VCaP (cell line): ENCODE data around the gene FITM1.
A peak's percentile ranks its signal among the peaks of the same experiment; 100 is the strongest.

ENCODE experiments used
- H3K27ac ChIP-seq: fragments of 450-650 bp; 2 replicates; pipeline ENCODE4 v1.5.1; 2017
- CTCF ChIP-seq: fragments of 450-650 bp; conservative IDR thresholded peaks from 2 replicates; pipeline ENCODE4 v1.5.1; 2017; ENCODE audit warnings: mild to moderate bottlenecking, moderate library complexity

FITM1 gene

GRCh38 chr14:24123424-24124417 lies 6.7 kb upstream of the FITM1 start:
- H3K27ac ChIP-seq: no peak overlapping the region
- TF ChIP-seq CTCF: no peak

GRCh38 chr14:24126939-24127338 lies 3.5 kb upstream of the FITM1 start:
- H3K27ac ChIP-seq: no peak overlapping the region
- TF ChIP-seq CTCF: no peak

GRCh38 chr14:24127673-24128072 lies 2.8 kb upstream of the FITM1 start:
- no peak for TF ChIP-seq CTCF

GRCh38 chr14:24129410-24129998 lies 955 bp upstream of the FITM1 start:
- H3K27ac ChIP-seq: no peak overlapping the region
- TF ChIP-seq CTCF: no peak

More at GRCh38 chr14:24127673-24128072, 2.8 kb upstream of the FITM1 start:
- H3K27ac ChIP-seq: no peak overlapping the region

GRCh38 chr14:24130717-24131548 lies 474 bp downstream of the FITM1 start:
- H3K27ac ChIP-seq: no peak overlapping the region
- TF ChIP-seq CTCF: no peak

GRCh38 chr14:24131549-24131966 lies 1.1 kb downstream of the FITM1 start:
- peak overlapping the region; percentile 63 for H3K27ac ChIP-seq
- no peak for TF ChIP-seq CTCF
